Loucy (cell line): ENCODE data around the gene KRT10.

Source experiments
- H2AFZ ChIP-seq: fragments of 200-600 bp; sonication (generic); 2 replicates; pipeline ENCODE4 v1.6.0; 2016; ENCODE audit warnings: antibody characterized with exemption, mild to moderate bottlenecking, low read length, moderate library complexity
- H3F3A ChIP-seq: fragments of 200-600 bp; 2 replicates; pipeline ENCODE4 v1.6.0; 2016; ENCODE audit warnings: antibody characterized with exemption, low read depth, mild to moderate bottlenecking
- H3K27me3 ChIP-seq: fragments of 200-600 bp; sonication (generic); 2 replicates; pipeline ENCODE4 v1.6.1; 2014; ENCODE audit warnings: low read length, mild to moderate bottlenecking; ENCODE audit not compliant: insufficient read depth, poor library complexity, severe bottlenecking
- H3K36me3 ChIP-seq: fragments of 200-600 bp; sonication (generic); 2 replicates; pipeline ENCODE4 v1.6.1; 2016; ENCODE audit warnings: low read length; ENCODE audit not compliant: insufficient read depth
- H3K4me1 ChIP-seq: fragments of 200-600 bp; sonication (generic); 2 replicates; pipeline ENCODE4 v1.5.1; 2014; ENCODE audit warnings: low read length, mild to moderate bottlenecking; ENCODE audit not compliant: insufficient read depth, poor library complexity, severe bottlenecking
- H3K4me2 ChIP-seq: fragments of 200-600 bp; sonication (generic); 2 replicates; pipeline ENCODE4 v1.6.0; 2014; ENCODE audit warnings: antibody characterized with exemption, low read length, low read depth, mild to moderate bottlenecking; ENCODE audit not compliant: poor library complexity, severe bottlenecking
- H3K4me3 ChIP-seq: fragments of 200-600 bp; sonication (generic); 2 replicates; pipeline ENCODE4 v1.5.1; 2014; ENCODE audit warnings: low read length, mild to moderate bottlenecking, mixed read lengths; ENCODE audit not compliant: poor library complexity, severe bottlenecking
- H3K79me2 ChIP-seq: fragments of 200-600 bp; sonication (generic); 2 replicates; pipeline ENCODE4 v1.6.1; 2014; ENCODE audit warnings: low read length; ENCODE audit not compliant: insufficient read depth
- H3K9ac ChIP-seq: fragments of 200-600 bp; sonication (generic); 2 replicates; pipeline ENCODE4 v1.6.0; 2014; ENCODE audit warnings: mild to moderate bottlenecking, low read depth, low read length, moderate library complexity; ENCODE audit not compliant: poor library complexity, severe bottlenecking
- H3K9me2 ChIP-seq: fragments of 200-600 bp; sonication (generic); replicated peaks from 2 replicates; pipeline ENCODE4 v1.6.1; 2016; ENCODE audit warnings: low read depth, low read length, mixed read lengths
- H3K9me3 ChIP-seq: fragments of 200-600 bp; sonication (generic); 2 replicates; pipeline ENCODE4 v1.6.1; 2014; ENCODE audit warnings: mild to moderate bottlenecking, antibody characterized with exemption, low read length, low read depth; ENCODE audit not compliant: insufficient read depth
- H4K20me1 ChIP-seq: fragments of 200-600 bp; sonication (generic); 2 replicates; pipeline ENCODE4 v1.6.0; 2014; ENCODE audit warnings: antibody characterized with exemption, low read length, mild to moderate bottlenecking; ENCODE audit not compliant: insufficient read depth, poor library complexity, severe bottlenecking
- CTCF ChIP-seq: fragments of 200-600 bp; sonication (generic); conservative IDR thresholded peaks from 2 replicates; pipeline ENCODE4 v1.5.1; 2014; ENCODE audit warnings: mild to moderate bottlenecking, antibody characterized with exemption, low read length
- EZH2phosphoT487 ChIP-seq: fragments of 200-600 bp; IDR thresholded peaks from 2 replicates; pipeline ENCODE4 v1.6.1; 2018; ENCODE audit warnings: antibody characterized with exemption, mild to moderate bottlenecking, moderate library complexity, borderline replicate concordance

KRT10 gene

GRCh38 chr17:40857535-40857934 is 35.1 kb upstream of the KRT10 start:
- TF ChIP-seq EZH2phosphoT487 (no peak), CTCF (no peak)
- no peaks in the 10 kb centered on the region for H3K27me3 ChIP-seq
- no peak overlapping the region for H3K4me3 ChIP-seq
- H3K79me2 ChIP-seq: no peaks in the 10 kb centered on the region
- no peak overlapping the region for H2AFZ ChIP-seq
- no peaks in the 10 kb centered on the region for H3F3A ChIP-seq
- no peaks in the 10 kb centered on the region for H4K20me1 ChIP-seq
- no peaks in the 10 kb centered on the region for H3K9me2 ChIP-seq
- H3K4me2 ChIP-seq: no peak overlapping the region
- H3K9me3 ChIP-seq: no peaks in the 10 kb centered on the region
- no peaks in the 10 kb centered on the region for H3K4me1 ChIP-seq
- no peak overlapping the region for H3K9ac ChIP-seq
- no peaks in the 10 kb centered on the region for H3K36me3 ChIP-seq

- Histone ChIP-seq H3K9me2 (no peaks in the 10 kb centered on the region), H3K36me3 (no peaks in the 10 kb centered on the region), H2AFZ (no peak overlapping the region), H3K9me3 (no peaks in the 10 kb centered on the region), H3K27me3 (peaks cover 7% of the 10 kb centered on the region), H3K4me1 (no peaks in the 10 kb centered on the region), H4K20me1 (no peaks in the 10 kb centered on the region), H3K9ac (no peak overlapping the region), H3K4me2 (no peak overlapping the region), H3K79me2 (no peaks in the 10 kb centered on the region), H3K4me3 (no peak overlapping the region), H3F3A (no peaks in the 10 kb centered on the region)
- TF ChIP-seq EZH2phosphoT487 (no peak), CTCF (no peak)
Observed at GRCh38 chr17:40854175-40854814, 31.9 kb upstream of the KRT10 start.

GRCh38 chr17:40852364-40852763 is 29.9 kb upstream of the KRT10 start:
- Histone ChIP-seq H2AFZ (no peak overlapping the region), H3K4me1 (no peaks in the 10 kb centered on the region), H3K27me3 (peaks cover 9% of the 10 kb centered on the region), H3K9ac (no peak overlapping the region), H3K79me2 (no peaks in the 10 kb centered on the region), H3K9me2 (no peaks in the 10 kb centered on the region), H3F3A (no peaks in the 10 kb centered on the region), H3K36me3 (no peaks in the 10 kb centered on the region), H3K4me2 (no peak overlapping the region), H4K20me1 (no peaks in the 10 kb centered on the region), H3K9me3 (no peaks in the 10 kb centered on the region), H3K4me3 (no peak overlapping the region)
- TF ChIP-seq CTCF (no peak), EZH2phosphoT487 (no peak)
